ENCODE measurements around the gene DCUN1D3.
A peak's percentile ranks its signal among the peaks of the same experiment; 100 is the strongest.

Gene DCUN1D3

DNA sequence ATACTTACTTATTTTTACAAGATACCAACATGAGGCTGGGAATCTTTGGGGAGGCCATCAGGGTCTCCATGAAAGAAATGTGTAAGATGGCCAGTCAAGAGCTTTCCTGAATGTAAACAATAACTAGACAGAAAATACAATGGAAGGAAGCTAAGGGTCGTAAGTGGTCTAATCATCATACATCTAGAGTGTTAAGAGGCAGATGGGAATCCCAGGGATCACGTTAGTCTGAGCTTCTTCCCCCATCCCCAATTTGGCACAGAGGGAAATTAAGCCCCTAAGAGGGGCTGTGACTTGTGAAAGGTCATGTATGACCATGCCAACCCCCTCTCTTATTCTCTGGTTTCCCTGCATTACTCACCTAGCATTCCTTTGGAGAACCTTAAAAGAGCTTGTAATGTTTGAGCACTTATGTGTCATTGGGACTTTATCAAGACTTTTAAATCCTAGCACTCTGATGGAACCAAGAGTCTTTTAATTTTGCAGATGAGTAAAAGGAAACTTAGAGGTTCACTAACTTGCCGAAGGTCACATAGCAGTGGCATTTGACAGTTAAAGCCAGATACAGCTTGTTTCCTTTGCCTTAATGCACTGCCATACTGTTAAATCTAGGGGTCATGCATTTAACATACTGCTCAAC is 46.1 kb downstream of the DCUN1D3 start:
- Histone ChIP-seq H3K9me3 (ENCODE audit: control insufficient read depth in 2 of 2, low read length in 2 of 2) (no peaks in the 10 kb centered on the region), H3K27me3 (ENCODE audit: control insufficient read depth in 2 of 2, insufficient read depth in 2 of 2, low read length in 2 of 2) (no peaks in the 10 kb centered on the region), H3K36me3 (ENCODE audit: control insufficient read depth in 2 of 2, insufficient read depth in 2 of 2, low read length in 2 of 2) (peaks cover 4 to 7% of the 10 kb centered on the region in 2 donors), H3K4me3 (ENCODE audit: low read length in 2 of 2) (no peak overlapping the region), H3K4me1 (ENCODE audit: control insufficient read depth in 2 of 2, insufficient read depth in 2 of 2, low read length in 2 of 2) (peaks cover 3 to 12% of the 10 kb centered on the region in 2 donors), H3K27ac (ENCODE audit: low read depth in 2 of 2, low read length in 2 of 2) (no peak overlapping the region), H3K9ac (ENCODE audit: low read depth in 1 of 2, low read length in 2 of 2) (no peak overlapping the region)

DNA sequence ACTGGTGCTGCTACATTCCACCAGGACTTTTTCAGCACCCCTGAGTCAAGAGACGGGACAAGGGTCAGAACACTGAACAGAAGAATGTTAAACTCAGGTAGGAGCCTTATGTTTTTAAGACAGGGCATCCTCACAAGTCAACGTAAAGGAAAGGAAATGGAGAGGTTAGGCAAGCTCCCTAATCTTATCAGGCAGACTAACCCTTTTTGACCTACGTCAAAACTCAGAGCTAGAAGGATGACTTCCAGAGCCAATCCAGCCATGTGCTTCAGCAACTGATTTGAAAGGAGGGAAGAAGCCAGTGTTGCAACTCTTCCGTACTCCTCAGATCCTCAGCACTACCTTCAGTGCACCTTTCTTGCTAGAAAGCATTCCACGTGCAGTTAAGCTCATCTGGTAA is 47.0 kb downstream of the DCUN1D3 start:
- Histone ChIP-seq H3K27ac (ENCODE audit: low read depth in 2 of 2, low read length in 2 of 2) (no peak overlapping the region), H3K4me1 (ENCODE audit: control insufficient read depth in 2 of 2, insufficient read depth in 2 of 2, low read length in 2 of 2) (peaks cover 3 to 12% of the 10 kb centered on the region in 2 donors), H3K9ac (ENCODE audit: low read depth in 1 of 2, low read length in 2 of 2) (no peak overlapping the region), H3K4me3 (ENCODE audit: low read length in 2 of 2) (no peak overlapping the region), H3K27me3 (ENCODE audit: control insufficient read depth in 2 of 2, insufficient read depth in 2 of 2, low read length in 2 of 2) (no peaks in the 10 kb centered on the region), H3K9me3 (ENCODE audit: control insufficient read depth in 2 of 2, low read length in 2 of 2) (no peaks in the 10 kb centered on the region), H3K36me3 (ENCODE audit: control insufficient read depth in 2 of 2, insufficient read depth in 2 of 2, low read length in 2 of 2) (peaks cover 4 to 7% of the 10 kb centered on the region in 2 donors)

DNA sequence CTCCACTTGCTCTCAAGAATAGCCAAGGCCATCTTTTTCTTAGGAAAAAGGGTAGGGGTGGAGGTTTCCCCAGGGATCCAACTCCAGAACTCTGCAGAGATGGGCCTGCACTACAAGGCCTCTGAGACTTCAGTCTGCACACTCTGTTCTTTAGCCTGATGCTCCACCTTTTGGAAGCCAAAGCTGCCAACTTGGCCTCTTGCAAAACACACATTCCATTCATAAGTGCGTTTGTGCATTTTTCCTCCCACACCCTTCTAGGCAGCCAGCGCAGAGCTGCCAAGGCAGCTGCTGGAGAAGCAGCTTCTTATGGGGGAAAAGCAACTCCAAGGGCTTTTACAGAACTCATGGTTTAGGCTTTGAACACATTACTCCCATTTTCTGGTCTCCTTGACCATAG is 48.6 kb downstream of the DCUN1D3 start:
- H3K27ac ChIP-seq (ENCODE audit: low read depth in 2 of 2, low read length in 2 of 2) = no peak overlapping the region
- peaks cover 3 to 12% of the 10 kb centered on the region in 2 donors for H3K4me1 ChIP-seq (ENCODE audit: control insufficient read depth in 2 of 2, insufficient read depth in 2 of 2, low read length in 2 of 2)
- H3K36me3 ChIP-seq (ENCODE audit: control insufficient read depth in 2 of 2, insufficient read depth in 2 of 2, low read length in 2 of 2) = peaks cover 6 to 7% of the 10 kb centered on the region in 2 donors
- no peak overlapping the region for H3K9ac ChIP-seq (ENCODE audit: low read depth in 1 of 2, low read length in 2 of 2)
- no peaks in the 10 kb centered on the region for H3K27me3 ChIP-seq (ENCODE audit: control insufficient read depth in 2 of 2, insufficient read depth in 2 of 2, low read length in 2 of 2)
- no peak overlapping the region for H3K4me3 ChIP-seq (ENCODE audit: low read length in 2 of 2)
- no peaks in the 10 kb centered on the region for H3K9me3 ChIP-seq (ENCODE audit: control insufficient read depth in 2 of 2, low read length in 2 of 2)

GRCh38 chr16:20850981-20851380 is 49.2 kb downstream of the DCUN1D3 start:
- peak overlapping the region in 1 of 2 donors; percentile 45 for H3K27ac ChIP-seq (ENCODE audit: low read depth in 2 of 2, low read length in 2 of 2)
- H3K9me3 ChIP-seq (ENCODE audit: control insufficient read depth in 2 of 2, low read length in 2 of 2) = no peaks in the 10 kb centered on the region
- H3K36me3 ChIP-seq (ENCODE audit: control insufficient read depth in 2 of 2, insufficient read depth in 2 of 2, low read length in 2 of 2) = peaks cover 7 to 8% of the 10 kb centered on the region in 2 donors
- no peak overlapping the region for H3K4me3 ChIP-seq (ENCODE audit: low read length in 2 of 2)
- H3K27me3 ChIP-seq (ENCODE audit: control insufficient read depth in 2 of 2, insufficient read depth in 2 of 2, low read length in 2 of 2) = no peaks in the 10 kb centered on the region
- H3K4me1 ChIP-seq (ENCODE audit: control insufficient read depth in 2 of 2, insufficient read depth in 2 of 2, low read length in 2 of 2) = peaks cover 3 to 12% of the 10 kb centered on the region in 2 donors
- H3K9ac ChIP-seq (ENCODE audit: low read depth in 1 of 2, low read length in 2 of 2) = no peak overlapping the region

DNA sequence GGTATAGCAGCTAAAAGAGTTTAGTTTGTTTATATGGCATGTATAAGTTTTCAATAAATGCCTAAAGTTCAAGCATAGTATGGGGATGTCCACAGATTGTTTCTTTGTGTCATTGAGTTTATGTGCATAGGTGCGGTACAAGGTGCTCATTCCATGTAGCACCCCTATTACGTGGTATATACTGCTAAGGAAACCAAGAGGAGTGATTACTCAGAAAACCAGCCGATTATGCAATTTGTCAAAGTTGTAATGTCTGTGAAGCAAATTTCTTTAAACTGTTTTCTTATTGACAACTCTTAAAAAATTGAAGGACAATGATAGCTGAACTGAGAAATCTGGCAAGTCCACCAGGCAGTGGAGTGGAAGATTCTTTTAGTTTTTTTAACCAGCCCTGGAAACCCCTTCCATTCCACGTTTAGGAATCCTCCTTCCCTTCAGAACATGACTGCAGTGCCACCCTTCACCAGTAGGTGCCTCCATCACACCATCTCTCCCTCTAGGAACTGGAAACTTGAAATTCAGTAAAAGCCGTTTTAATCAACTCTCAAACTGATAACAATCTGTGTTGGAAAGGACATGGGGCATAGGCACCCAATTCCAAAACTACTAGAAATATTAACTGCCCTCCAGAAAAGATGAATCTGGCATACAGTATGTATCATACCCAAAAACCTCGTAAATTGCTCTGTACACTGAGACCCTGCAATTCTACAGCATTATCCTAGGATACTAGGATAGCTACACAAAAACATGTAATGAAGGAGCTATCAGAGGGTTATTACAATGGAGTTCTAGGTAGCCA is 50.4 kb downstream of the DCUN1D3 start:
- H3K9me3 ChIP-seq (ENCODE audit: control insufficient read depth in 2 of 2, low read length in 2 of 2) = no peaks in the 10 kb centered on the region
- H3K9ac ChIP-seq (ENCODE audit: low read depth in 1 of 2, low read length in 2 of 2) = no peak overlapping the region
- no peak overlapping the region for H3K4me3 ChIP-seq (ENCODE audit: low read length in 2 of 2)
- H3K27me3 ChIP-seq (ENCODE audit: control insufficient read depth in 2 of 2, insufficient read depth in 2 of 2, low read length in 2 of 2) = no peaks in the 10 kb centered on the region
- peaks cover 3 to 12% of the 10 kb centered on the region in 2 donors for H3K4me1 ChIP-seq (ENCODE audit: control insufficient read depth in 2 of 2, insufficient read depth in 2 of 2, low read length in 2 of 2)
- no peak overlapping the region for H3K27ac ChIP-seq (ENCODE audit: low read depth in 2 of 2, low read length in 2 of 2)
- peaks cover 0 to 4% of the 10 kb centered on the region in 2 donors for H3K36me3 ChIP-seq (ENCODE audit: control insufficient read depth in 2 of 2, insufficient read depth in 2 of 2, low read length in 2 of 2)

GRCh38 chr16:20847550-20847949 is 52.6 kb downstream of the DCUN1D3 start:
- Histone ChIP-seq H3K36me3 (ENCODE audit: control insufficient read depth in 2 of 2, insufficient read depth in 2 of 2, low read length in 2 of 2) (peaks cover 0 to 4% of the 10 kb centered on the region in 2 donors), H3K4me3 (ENCODE audit: low read length in 2 of 2) (no peak overlapping the region), H3K27me3 (ENCODE audit: control insufficient read depth in 2 of 2, insufficient read depth in 2 of 2, low read length in 2 of 2) (no peaks in the 10 kb centered on the region), H3K9ac (ENCODE audit: low read depth in 1 of 2, low read length in 2 of 2) (no peak overlapping the region), H3K27ac (ENCODE audit: low read depth in 2 of 2, low read length in 2 of 2) (no peak overlapping the region), H3K9me3 (ENCODE audit: control insufficient read depth in 2 of 2, low read length in 2 of 2) (no peaks in the 10 kb centered on the region), H3K4me1 (ENCODE audit: control insufficient read depth in 2 of 2, insufficient read depth in 2 of 2, low read length in 2 of 2) (peaks cover 3 to 12% of the 10 kb centered on the region in 2 donors)

- H3K4me3 ChIP-seq (ENCODE audit: low read length in 2 of 2) = no peak overlapping the region
- no peaks in the 10 kb centered on the region for H3K27me3 ChIP-seq (ENCODE audit: control insufficient read depth in 2 of 2, insufficient read depth in 2 of 2, low read length in 2 of 2)
- H3K9me3 ChIP-seq (ENCODE audit: control insufficient read depth in 2 of 2, low read length in 2 of 2) = no peaks in the 10 kb centered on the region
- peaks cover 3 to 8% of the 10 kb centered on the region in 2 donors for H3K4me1 ChIP-seq (ENCODE audit: control insufficient read depth in 2 of 2, insufficient read depth in 2 of 2, low read length in 2 of 2)
- no peak overlapping the region for H3K9ac ChIP-seq (ENCODE audit: low read depth in 1 of 2, low read length in 2 of 2)
- no peak overlapping the region for H3K27ac ChIP-seq (ENCODE audit: low read depth in 2 of 2, low read length in 2 of 2)
- peaks cover 0 to 4% of the 10 kb centered on the region in 2 donors for H3K36me3 ChIP-seq (ENCODE audit: control insufficient read depth in 2 of 2, insufficient read depth in 2 of 2, low read length in 2 of 2)
Observed at GRCh38 chr16:20846551-20846950, 53.6 kb downstream of the DCUN1D3 start.

DNA sequence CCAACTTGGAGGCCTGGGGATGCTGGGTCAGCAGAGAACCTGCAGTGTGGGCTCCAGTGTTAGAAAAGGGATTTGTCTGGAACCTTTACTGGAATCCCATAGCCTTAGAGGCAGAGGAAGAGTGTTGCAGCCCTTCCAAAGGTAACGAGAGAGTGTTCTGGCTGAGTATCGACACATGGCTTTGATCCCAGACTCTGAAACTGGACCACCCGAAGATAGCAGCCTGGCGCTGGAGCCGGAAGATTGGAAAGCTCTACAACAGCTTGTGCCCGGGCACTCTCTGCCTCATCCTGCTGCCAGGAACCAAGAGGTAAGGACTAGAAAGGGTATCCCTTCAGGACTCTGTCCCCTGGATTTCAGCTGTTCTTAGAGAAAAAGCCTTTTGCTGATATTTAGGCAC is 54.1 kb downstream of the DCUN1D3 start:
- peaks cover 0 to 4% of the 10 kb centered on the region in 2 donors for H3K36me3 ChIP-seq (ENCODE audit: control insufficient read depth in 2 of 2, insufficient read depth in 2 of 2, low read length in 2 of 2)
- H3K27me3 ChIP-seq (ENCODE audit: control insufficient read depth in 2 of 2, insufficient read depth in 2 of 2, low read length in 2 of 2) = no peaks in the 10 kb centered on the region
- no peak overlapping the region for H3K27ac ChIP-seq (ENCODE audit: low read depth in 2 of 2, low read length in 2 of 2)
- H3K9me3 ChIP-seq (ENCODE audit: control insufficient read depth in 2 of 2, low read length in 2 of 2) = no peaks in the 10 kb centered on the region
- H3K4me3 ChIP-seq (ENCODE audit: low read length in 2 of 2) = no peak overlapping the region
- peaks cover 3 to 4% of the 10 kb centered on the region in 2 donors for H3K4me1 ChIP-seq (ENCODE audit: control insufficient read depth in 2 of 2, insufficient read depth in 2 of 2, low read length in 2 of 2)
- H3K9ac ChIP-seq (ENCODE audit: low read depth in 1 of 2, low read length in 2 of 2) = no peak overlapping the region

GRCh38 chr16:20844588-20844987 is 55.6 kb downstream of the DCUN1D3 start:
- no peak overlapping the region for H3K4me3 ChIP-seq (ENCODE audit: low read length in 2 of 2)
- H3K4me1 ChIP-seq (ENCODE audit: control insufficient read depth in 2 of 2, insufficient read depth in 2 of 2, low read length in 2 of 2) = no peaks in the 10 kb centered on the region
- no peak overlapping the region for H3K9ac ChIP-seq (ENCODE audit: low read depth in 1 of 2, low read length in 2 of 2)
- H3K36me3 ChIP-seq (ENCODE audit: control insufficient read depth in 2 of 2, insufficient read depth in 2 of 2, low read length in 2 of 2) = peaks cover 0 to 5% of the 10 kb centered on the region in 2 donors
- H3K27ac ChIP-seq (ENCODE audit: low read depth in 2 of 2, low read length in 2 of 2) = no peak overlapping the region
- H3K9me3 ChIP-seq (ENCODE audit: control insufficient read depth in 2 of 2, low read length in 2 of 2) = no peaks in the 10 kb centered on the region
- H3K27me3 ChIP-seq (ENCODE audit: control insufficient read depth in 2 of 2, insufficient read depth in 2 of 2, low read length in 2 of 2) = no peaks in the 10 kb centered on the region

DNA sequence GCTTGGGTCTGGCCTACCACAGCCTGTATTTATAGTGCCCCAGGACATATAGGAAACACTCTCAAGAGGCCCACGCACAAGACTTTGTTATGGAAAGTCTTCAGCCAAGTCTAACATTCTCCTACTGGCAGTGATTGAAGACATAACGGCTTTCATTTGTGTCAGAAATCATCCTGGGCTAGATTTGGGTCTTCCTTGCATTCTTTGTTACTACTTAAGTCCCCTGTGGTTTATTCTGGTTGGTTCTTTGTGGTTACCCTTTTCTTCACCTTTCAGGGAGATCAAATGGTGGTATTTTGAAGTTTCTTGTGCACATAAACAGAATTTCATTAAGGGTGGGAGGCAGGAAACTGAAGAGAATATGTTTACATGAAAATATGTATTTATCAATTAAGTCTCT is 56.1 kb downstream of the DCUN1D3 start:
- H3K27ac ChIP-seq (ENCODE audit: low read depth in 2 of 2, low read length in 2 of 2) = no peak overlapping the region
- H3K9ac ChIP-seq (ENCODE audit: low read depth in 1 of 2, low read length in 2 of 2) = no peak overlapping the region
- H3K36me3 ChIP-seq (ENCODE audit: control insufficient read depth in 2 of 2, insufficient read depth in 2 of 2, low read length in 2 of 2) = peaks cover 0 to 6% of the 10 kb centered on the region in 2 donors
- no peaks in the 10 kb centered on the region for H3K27me3 ChIP-seq (ENCODE audit: control insufficient read depth in 2 of 2, insufficient read depth in 2 of 2, low read length in 2 of 2)
- H3K4me3 ChIP-seq (ENCODE audit: low read length in 2 of 2) = no peak overlapping the region
- H3K9me3 ChIP-seq (ENCODE audit: control insufficient read depth in 2 of 2, low read length in 2 of 2) = no peaks in the 10 kb centered on the region
- no peaks in the 10 kb centered on the region for H3K4me1 ChIP-seq (ENCODE audit: control insufficient read depth in 2 of 2, insufficient read depth in 2 of 2, low read length in 2 of 2)

All from mucosa of rectum (tissue), 2 donors.